ENCODE results near the gene LITAFD. TPM values are rescaled to one million over a fixed set of nuclear protein-coding genes. Genes with fewer than 3 reads are reported as not detected.
"Not testable (repeated sequence)": the region's sequence is repeated elsewhere in the genome, so short reads cannot be mapped to it uniquely, and the experiment has no call there.

The LITAFD gene
- total RNA-seq, 2 experiments from 2014 or later: not detected

- Mint-ChIP-seq H3K27me3 (no peaks in the 10 kb centered on the region), H3K36me3 (peaks cover 19% of the 10 kb centered on the region), H3K4me3 (no peak overlapping the region), H3K27ac (no peak overlapping the region), H3K4me1 (peaks cover 39% of the 10 kb centered on the region), H3K9me3 (no peaks in the 10 kb centered on the region)
- DNase-seq: no peak
These were observed 16.8 kb upstream of the LITAFD start for GRCh38 chr16:8865145-8865882.

DNA sequence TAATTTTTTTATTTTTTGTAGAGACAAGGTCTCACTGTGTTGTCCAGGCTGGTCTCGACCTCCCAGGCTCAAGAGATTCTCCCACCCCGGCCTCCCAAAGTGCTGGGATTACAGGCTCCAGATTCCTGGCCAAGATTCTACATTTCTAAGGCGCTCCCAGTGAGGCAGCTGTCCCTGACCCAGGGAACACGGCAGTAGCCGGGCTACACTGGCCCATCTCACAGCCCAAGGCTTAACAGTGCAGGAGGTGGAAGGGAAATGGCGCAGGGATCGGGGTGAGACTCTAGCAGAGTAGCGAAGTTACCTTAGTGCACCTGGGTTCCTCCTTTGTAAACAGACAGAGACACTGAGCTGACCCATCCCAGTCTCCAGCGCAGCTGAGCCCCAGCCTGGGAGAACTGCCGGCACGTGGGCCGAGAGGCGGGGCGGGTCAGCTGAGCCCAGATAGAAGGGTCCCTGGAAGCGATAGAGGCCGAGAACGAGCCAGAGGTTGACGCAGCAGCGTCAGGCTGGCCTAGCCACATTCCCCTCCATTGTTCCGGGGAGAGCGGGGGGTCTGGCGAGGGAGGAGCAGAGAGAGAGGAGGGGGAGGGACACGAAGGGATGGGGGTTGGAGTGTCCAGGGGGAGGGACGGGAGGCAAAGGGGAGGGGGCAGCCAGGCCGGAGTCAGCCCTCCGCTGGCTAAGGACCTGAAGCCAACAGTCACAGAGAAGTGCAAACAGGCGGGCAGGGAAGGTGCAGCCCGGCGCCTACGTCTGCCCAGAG lies 15.8 kb upstream of the LITAFD start:
- DNase-seq: no peak
- no peaks in the 10 kb centered on the region for H3K27me3 Mint-ChIP-seq
- peak overlapping the region; percentile 74 for H3K4me3 Mint-ChIP-seq
- peaks cover 19% of the 10 kb centered on the region for H3K36me3 Mint-ChIP-seq
- no peaks in the 10 kb centered on the region for H3K9me3 Mint-ChIP-seq
- H3K27ac Mint-ChIP-seq: peak overlapping the region; percentile 51
- H3K4me1 Mint-ChIP-seq: peaks cover 47% of the 10 kb centered on the region

DNA sequence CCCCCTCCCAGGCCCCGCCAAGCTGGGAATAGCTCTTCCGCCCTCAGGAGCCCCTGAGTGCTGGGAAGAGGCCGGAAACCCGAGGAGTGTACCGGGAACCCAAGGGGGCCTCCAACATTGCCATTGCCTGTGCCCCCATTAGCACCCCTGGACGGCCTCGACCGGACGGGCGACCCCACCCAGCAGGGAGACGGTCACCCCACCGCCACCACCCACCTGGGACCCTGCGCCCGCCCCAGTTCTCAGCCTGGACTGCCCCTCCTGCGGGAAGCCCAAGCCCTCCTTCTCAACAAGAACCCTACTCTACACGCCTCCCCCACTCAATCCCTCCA lies 15.3 kb upstream of the LITAFD start:
- Mint-ChIP-seq H3K4me1 (peaks cover 47% of the 10 kb centered on the region), H3K27me3 (no peaks in the 10 kb centered on the region)

DNA sequence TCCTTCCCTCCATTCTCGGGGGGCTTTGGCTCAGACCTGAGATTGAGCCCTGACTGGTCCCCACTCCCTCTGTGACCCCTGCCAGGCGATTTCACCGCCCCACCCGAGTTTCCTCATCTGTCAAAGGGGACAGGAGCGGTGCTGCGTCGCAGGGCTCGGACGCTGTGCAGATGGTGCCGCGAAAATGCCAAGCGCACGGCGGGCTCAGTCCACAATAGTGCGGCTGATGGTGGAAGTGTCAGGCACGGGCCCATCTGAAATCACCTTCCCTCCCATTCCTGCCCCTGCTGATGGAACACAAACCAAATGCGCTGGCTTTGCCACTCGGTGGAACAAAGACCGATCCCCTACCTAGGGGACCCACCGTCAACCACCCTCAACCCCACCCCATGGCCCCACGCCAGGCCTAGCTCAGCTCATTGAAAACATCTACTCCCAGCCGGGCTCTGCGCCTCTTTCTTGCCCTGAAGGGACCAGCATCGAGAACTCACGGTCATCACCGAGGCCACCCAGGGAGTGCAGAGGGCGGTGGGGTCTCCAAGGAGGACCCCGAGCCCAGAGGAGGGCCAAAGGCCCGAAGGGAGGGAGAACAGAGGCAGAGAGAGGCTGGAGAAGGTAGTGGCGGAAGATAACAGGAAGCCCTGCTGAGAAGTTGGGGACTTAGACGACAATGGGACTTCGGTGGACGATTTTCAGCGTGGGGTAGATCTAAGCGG lies 14.8 kb upstream of the LITAFD start:
- peaks cover 43% of the 10 kb centered on the region for H3K4me1 Mint-ChIP-seq
- H3K4me3 Mint-ChIP-seq: peak overlapping the region; percentile 88
- no peaks in the 10 kb centered on the region for H3K27me3 Mint-ChIP-seq
- H3K27ac Mint-ChIP-seq: peak overlapping the region; percentile 85
- H3K36me3 Mint-ChIP-seq: peaks cover 15% of the 10 kb centered on the region
- peak; percentile 31 for DNase-seq
- no peaks in the 10 kb centered on the region for H3K9me3 Mint-ChIP-seq

More for the DNA sequence above, 15.3 kb upstream of the LITAFD start:
- DNase-seq: no peak
- Mint-ChIP-seq H3K36me3 (peaks cover 19% of the 10 kb centered on the region), H3K27ac (peak overlapping the region; percentile 85), H3K9me3 (no peaks in the 10 kb centered on the region), H3K4me3 (peak overlapping the region; percentile 88)

DNA sequence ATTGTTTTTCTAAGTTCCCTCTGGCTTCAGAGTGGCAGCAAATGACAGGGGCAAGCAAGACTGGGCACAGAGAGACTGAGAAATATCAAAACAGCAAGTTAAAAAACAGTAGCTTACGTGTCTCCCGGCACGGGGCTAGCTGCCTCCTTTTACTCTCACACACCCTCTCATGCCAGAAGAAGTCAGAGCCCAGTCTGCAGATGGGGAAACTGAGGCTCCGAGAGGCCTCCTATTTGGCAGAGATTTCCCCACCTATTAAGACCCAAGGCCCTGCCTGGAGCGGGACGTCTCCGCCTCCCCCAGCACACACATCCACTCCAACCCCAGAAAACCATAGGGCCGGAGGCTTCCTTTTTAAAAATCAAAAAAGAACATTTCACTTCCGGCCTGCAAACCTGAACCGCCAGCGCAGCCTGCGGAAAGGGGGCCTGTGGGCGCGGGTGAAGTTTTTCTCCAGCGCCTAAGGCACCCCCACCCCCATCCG lies 14.2 kb upstream of the LITAFD start:
- Mint-ChIP-seq H3K36me3 (peaks cover 12% of the 10 kb centered on the region), H3K4me3 (peak overlapping the region; percentile 88), H3K9me3 (no peaks in the 10 kb centered on the region), H3K27me3 (no peaks in the 10 kb centered on the region), H3K4me1 (peaks cover 40% of the 10 kb centered on the region), H3K27ac (peak overlapping the region; percentile 85)
- no peak for DNase-seq

- peaks cover 40% of the 10 kb centered on the region for H3K4me1 Mint-ChIP-seq
- H3K36me3 Mint-ChIP-seq: peaks cover 12% of the 10 kb centered on the region
- no peaks in the 10 kb centered on the region for H3K27me3 Mint-ChIP-seq
These were observed 13.5 kb upstream of the LITAFD start, which contains the start of gene CARHSP1 for GRCh38 chr16:8868416-8869211. Gene CARHSP1 (minus strand): TSS chr16:8869006. CDS start chr16:8859328, 9,678 bp downstream.

GRCh38 chr16:8869212-8869987 lies 12.8 kb upstream of the LITAFD start:
- peak overlapping the region; percentile 92 for H3K4me3 Mint-ChIP-seq
- DNase-seq: peak; percentile 24
- H3K27ac Mint-ChIP-seq: peak overlapping the region; percentile 95
- H3K36me3 Mint-ChIP-seq: peaks cover 12% of the 10 kb centered on the region
- H3K9me3 Mint-ChIP-seq: no peaks in the 10 kb centered on the region
- no peaks in the 10 kb centered on the region for H3K27me3 Mint-ChIP-seq
- H3K4me1 Mint-ChIP-seq: peaks cover 37% of the 10 kb centered on the region

More at GRCh38 chr16:8868416-8869211, 13.5 kb upstream of the LITAFD start, which contains the start of gene CARHSP1:
- H3K4me3 Mint-ChIP-seq: peak within 1 kb of the TSS; percentile 92
- H3K9me3 Mint-ChIP-seq: no peaks in the 10 kb centered on the region
- H3K27ac Mint-ChIP-seq: peak within 1 kb of the TSS; percentile 95
- peak; percentile 86 for DNase-seq

DNA sequence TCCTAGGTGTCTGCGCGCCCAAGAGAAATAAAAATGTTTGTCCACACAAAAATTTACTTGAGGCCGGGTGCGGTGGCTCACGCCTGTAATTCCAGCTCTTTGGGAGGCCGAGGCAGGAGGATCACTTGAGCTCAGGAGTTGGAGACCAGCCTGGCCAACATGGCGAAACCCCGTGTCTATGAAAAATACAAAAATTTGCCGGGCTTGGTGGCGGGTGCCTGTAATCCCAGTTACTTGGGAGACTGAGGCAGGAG lies 12.2 kb upstream of the LITAFD start:
- Mint-ChIP-seq H3K4me1 (peaks cover 37% of the 10 kb centered on the region), H3K36me3 (peaks cover 12% of the 10 kb centered on the region)
- not testable (repeated sequence) for H3K9me3 Mint-ChIP-seq, H3K27ac Mint-ChIP-seq, DNase-seq, H3K27me3 Mint-ChIP-seq, H3K4me3 Mint-ChIP-seq

GRCh38 chr16:8872071-8872470 lies 10.1 kb upstream of the LITAFD start:
- Mint-ChIP-seq H3K27me3 (no peaks in the 10 kb centered on the region), H3K36me3 (peaks cover 11% of the 10 kb centered on the region), H3K4me3 (no peak overlapping the region), H3K9me3 (no peaks in the 10 kb centered on the region), H3K27ac (no peak overlapping the region), H3K4me1 (peaks cover 23% of the 10 kb centered on the region)
- no peak for DNase-seq

GRCh38 chr16:8872967-8873865 lies 8.9 kb upstream of the LITAFD start:
- H3K27me3 Mint-ChIP-seq: no peaks in the 10 kb centered on the region
- H3K27ac Mint-ChIP-seq: no peak overlapping the region
- H3K4me3 Mint-ChIP-seq: no peak overlapping the region
- DNase-seq: no peak
- H3K4me1 Mint-ChIP-seq: peaks cover 21% of the 10 kb centered on the region
- no peaks in the 10 kb centered on the region for H3K9me3 Mint-ChIP-seq
- H3K36me3 Mint-ChIP-seq: peaks cover 1% of the 10 kb centered on the region

GRCh38 chr16:8873866-8874195 lies 8.3 kb upstream of the LITAFD start:
- H3K4me3 Mint-ChIP-seq, H3K9me3 Mint-ChIP-seq, H3K36me3 Mint-ChIP-seq, H3K27me3 Mint-ChIP-seq, H3K27ac Mint-ChIP-seq, DNase-seq: not testable (repeated sequence)
- H3K4me1 Mint-ChIP-seq: peaks cover 21% of the 10 kb centered on the region

GRCh38 chr16:8874388-8874787 lies 7.8 kb upstream of the LITAFD start:
- Mint-ChIP-seq H3K27me3 (no peaks in the 10 kb centered on the region), H3K36me3 (no peaks in the 10 kb centered on the region), H3K27ac (no peak overlapping the region), H3K4me3 (no peak overlapping the region), H3K4me1 (peaks cover 18% of the 10 kb centered on the region), H3K9me3 (no peaks in the 10 kb centered on the region)
- no peak for DNase-seq

- H3K9me3 Mint-ChIP-seq, H3K4me3 Mint-ChIP-seq, H3K27ac Mint-ChIP-seq, H3K36me3 Mint-ChIP-seq, H3K27me3 Mint-ChIP-seq, DNase-seq: not testable (repeated sequence)
- H3K4me1 Mint-ChIP-seq: peaks cover 17% of the 10 kb centered on the region
These were observed 6.8 kb upstream of the LITAFD start for GRCh38 chr16:8875317-8875716.

Data from activated naive CD8-positive, alpha-beta T cell treated with anti-CD3 and anti-CD28 coated beads for 36 hours (primary cell).